GM19193 (cell line): ENCODE measurements around the gene CYP4F12.

ENCODE experiments used
- POLR2A ChIP-seq: IDR thresholded peaks from 4 replicates; pipeline ENCODE4 v1.6.1; 2011; ENCODE audit not compliant: insufficient read depth, insufficient read length; ENCODE audit errors: extremely low read depth

Gene CYP4F12

GRCh38 chr19:15721268-15721667 lies 48.4 kb downstream of the CYP4F12 start:
- no peak for TF ChIP-seq POLR2A

DNA sequence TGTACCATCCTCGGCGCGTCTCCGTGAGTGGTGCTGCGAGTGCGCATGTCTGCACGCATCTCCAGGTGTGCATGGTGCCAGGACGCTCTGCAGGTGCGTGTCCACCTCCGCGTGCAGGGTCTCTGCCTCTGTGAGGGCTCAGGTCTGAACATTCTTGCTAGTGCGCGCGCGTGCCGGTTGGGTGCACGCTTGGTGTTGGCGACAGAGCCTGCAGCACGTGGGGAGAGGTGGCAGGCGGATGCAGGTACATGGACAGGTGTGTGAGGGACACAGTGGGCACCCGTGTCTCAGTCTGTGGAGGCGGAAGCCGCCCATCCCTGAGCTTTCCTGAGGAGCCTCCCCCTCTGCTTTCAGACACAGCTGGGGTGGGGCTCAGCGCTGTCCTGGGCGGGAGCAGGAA lies 50.1 kb downstream of the CYP4F12 start:
- TF ChIP-seq POLR2A, result no peak

DNA sequence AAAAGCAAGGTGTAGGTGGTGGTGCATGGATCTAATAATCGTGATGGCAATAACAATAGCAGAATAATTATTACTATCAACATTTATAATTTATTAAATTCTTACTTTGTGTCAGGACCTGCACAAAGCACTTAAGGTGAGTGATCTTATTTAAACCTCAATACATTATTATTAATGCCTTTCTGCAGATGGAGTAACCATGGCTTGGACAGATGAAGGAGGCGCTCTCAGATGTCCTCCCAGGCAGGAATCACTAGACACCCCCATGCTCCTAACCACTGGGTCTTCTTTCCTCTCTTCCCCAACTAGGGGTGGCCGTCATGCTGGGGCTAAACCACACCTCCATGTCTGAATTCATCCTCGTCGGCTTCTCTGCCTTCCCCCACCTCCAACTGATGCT lies 54.8 kb downstream of the CYP4F12 start, which contains the start of gene OR10H2:
TSS of gene OR10H2 (plus strand) at position 301 of the 400 bp plus-strand sequence. CDS start at position 321, 20 bp downstream.
- no peak for TF ChIP-seq POLR2A

- TF ChIP-seq POLR2A, result no peak
Observed at GRCh38 chr19:15730538-15730937, 57.7 kb downstream of the CYP4F12 start.

- TF ChIP-seq POLR2A, result no peak
Observed at GRCh38 chr19:15732388-15732787, 59.5 kb downstream of the CYP4F12 start.

- no peak for TF ChIP-seq POLR2A
Observed at GRCh38 chr19:15733895-15734294, 61.0 kb downstream of the CYP4F12 start.

GRCh38 chr19:15737722-15738121 lies 64.8 kb downstream of the CYP4F12 start, which contains the start of gene OR10H3:
TSS of gene OR10H3 (plus strand) at chr19:15737985. CDS start at chr19:15741393, 3,408 bp downstream.
- TF ChIP-seq POLR2A, result no peak

DNA sequence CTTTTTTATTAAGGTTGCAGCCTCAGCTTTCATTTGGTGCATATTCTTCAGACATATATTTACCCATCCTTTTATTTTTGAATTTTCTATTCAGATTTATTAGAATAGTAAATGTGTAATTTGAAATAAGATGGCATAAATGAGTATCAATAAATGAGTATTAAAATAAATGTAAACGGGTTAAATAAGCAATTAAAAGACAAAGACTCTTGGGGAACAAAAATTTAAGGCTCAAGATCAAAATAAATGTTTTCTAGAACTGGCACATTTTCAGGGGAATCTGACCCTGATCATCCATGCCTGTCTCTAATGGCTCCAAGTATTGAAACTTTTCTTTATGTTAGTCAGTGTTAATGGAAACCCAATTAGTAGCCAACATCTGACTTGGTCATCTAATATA lies 67.9 kb downstream of the CYP4F12 start:
- TF ChIP-seq POLR2A, result no peak
